ENCODE results near the gene PLSCR2.
A peak's percentile ranks its signal among the peaks of the same experiment; 100 is the strongest.
"Not testable (repeated sequence)": the region's sequence is repeated elsewhere in the genome, so short reads cannot be mapped to it uniquely, and the experiment has no call there.

The PLSCR2 gene

DNA sequence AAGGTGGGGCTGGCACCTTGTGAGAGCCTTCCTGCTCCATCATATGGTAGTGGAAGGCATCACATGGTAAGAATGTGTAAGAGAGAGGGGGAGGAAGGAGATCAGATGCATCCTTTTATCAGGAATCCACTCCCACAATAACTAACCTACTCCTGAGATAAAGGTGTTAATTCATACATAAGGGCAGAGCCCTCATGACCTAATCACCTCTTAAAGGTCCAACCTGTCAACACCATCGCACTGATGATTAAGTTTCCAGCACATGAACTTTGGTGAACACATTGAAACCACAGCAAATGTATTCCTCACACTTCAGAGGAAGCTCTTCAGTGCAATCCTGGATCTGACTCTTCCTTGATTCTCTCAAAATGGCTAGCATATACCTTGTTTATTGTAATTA is 55.4 kb downstream of the PLSCR2 start:
- DNase-seq: no peak

DNA sequence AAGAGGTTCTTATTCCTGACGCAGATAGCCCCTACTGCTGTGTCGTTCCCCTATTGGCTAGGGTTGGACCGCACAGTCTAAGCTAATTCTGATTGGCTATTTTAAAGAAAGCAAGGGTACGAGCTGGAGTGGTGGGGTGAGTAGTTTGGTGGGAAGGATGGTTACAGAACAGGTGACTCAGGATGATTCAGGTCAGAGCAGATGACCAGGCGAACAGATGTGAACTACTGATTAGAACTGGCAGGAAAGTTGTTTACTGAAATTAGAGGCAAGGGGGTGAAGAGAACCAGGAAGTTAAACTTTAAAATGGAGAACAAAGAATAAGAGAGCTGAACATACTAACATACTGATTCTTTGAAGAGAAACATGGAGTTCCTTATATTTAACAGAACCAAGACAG is 56.6 kb downstream of the PLSCR2 start:
- DNase-seq: not testable (repeated sequence)

DNA sequence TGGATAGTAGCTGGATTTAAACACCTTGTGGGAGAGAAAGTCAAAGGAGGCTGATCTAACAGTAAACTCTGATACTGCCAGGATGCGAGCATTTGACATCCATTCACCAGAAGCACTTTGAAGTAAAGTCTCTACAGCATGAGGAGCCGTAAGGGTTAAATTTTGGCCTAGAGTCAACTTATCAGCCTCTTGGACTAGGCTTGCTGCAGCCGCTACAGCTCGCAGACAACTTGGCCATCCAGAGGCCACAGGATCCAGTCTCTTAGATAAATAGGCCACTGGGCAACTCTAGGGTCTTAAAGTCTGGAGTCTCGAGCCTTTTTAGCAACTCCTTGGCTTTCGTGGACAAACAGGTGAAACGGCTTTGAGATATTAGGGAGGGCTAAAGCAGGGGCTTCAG is 61.4 kb downstream of the PLSCR2 start:
- DNase-seq: no peak

DNA sequence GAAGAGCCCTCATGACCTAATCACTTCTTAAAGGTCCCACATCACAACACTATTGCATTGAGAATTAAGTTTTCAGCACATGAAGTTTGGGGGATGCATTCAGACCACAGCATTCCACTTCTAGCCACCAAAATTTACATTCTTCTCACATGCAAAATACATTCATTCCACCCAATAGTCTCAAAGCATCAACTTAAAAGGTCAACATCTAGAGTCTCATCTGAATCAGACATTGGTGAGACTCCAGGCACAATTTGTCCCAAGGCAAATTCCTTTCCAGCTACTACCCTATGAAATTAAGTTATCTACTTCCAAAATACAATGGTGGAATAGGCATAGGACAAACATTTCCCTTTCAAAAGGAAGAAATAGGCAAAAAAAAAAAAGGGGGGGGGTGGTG is 64.9 kb downstream of the PLSCR2 start:
- no peak for DNase-seq

DNA sequence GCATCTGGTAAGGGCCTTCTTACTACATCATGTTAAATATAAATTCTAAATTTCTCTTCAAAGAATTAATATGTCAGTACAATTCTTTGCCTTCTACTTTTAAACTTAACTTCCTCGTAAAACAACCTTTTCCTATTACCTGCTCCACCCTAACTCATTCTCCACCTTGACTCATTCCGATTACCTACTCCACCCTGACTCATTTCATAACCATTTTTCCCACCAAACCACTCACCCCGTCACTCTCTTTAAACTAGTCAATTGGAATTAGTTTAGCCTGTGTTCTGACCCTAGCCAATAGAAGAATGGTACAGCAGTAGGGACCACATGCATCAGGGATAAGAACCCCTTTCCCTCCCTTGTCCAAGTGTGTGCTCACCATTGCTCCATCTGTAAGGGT is 65.6 kb downstream of the PLSCR2 start:
- DNase-seq: no peak

DNA sequence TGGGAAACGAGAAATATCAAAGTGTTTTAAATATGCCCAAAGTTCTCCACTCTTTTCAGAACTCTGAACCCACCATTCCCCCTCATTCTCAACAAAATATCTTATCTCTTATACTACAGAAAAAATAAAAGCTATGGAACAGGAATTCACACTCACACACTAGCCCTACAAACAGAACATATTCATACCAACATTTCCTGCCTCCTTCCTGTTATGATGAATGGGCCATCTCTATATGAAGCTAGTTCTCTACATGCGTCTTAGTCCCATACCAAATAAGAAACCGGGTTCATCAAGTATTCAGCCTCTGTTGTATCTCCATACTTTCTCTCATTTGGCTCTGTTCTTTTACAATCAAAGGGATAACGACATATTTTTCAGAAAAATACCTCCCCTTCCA is 72.6 kb downstream of the PLSCR2 start:
- DNase-seq: peak; percentile 5

DNA sequence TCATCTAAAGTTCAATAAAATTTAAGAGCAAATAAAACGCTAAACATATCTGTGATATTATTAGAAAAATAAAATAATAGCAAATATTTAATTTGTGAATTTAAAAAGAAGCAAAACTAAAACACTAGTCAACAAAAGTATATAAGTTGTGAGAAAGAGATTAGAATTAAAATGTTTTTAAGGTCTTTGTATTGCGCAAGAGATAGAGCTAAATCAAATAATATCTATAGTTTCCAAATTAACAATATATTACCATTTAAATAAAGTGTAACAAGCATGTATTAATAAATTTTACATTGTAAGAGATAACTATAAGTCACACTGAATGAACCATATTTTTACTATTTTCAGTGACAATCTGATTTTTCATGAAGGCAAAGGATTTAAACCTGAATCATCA is 74.2 kb downstream of the PLSCR2 start:
- no peak for DNase-seq

DNA sequence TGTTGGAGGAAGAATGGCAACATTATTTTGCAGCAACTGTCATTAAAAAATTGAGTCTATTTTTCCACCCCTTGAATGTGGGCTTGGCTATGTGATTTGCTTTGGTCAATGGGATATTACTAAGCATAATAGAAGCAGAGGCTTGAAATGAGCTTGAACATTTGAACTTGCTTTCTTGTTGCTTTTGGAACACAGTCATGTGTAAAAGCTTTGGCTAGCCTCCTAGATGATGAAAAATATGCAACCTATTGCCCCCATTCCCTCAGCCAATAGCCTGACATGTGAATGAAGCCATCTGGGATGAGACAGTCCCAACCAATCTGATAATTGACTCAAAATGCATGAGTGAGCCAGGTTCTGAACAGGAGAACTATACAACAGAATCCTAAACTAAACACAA is 78.4 kb downstream of the PLSCR2 start:
- DNase-seq: no peak

DNA sequence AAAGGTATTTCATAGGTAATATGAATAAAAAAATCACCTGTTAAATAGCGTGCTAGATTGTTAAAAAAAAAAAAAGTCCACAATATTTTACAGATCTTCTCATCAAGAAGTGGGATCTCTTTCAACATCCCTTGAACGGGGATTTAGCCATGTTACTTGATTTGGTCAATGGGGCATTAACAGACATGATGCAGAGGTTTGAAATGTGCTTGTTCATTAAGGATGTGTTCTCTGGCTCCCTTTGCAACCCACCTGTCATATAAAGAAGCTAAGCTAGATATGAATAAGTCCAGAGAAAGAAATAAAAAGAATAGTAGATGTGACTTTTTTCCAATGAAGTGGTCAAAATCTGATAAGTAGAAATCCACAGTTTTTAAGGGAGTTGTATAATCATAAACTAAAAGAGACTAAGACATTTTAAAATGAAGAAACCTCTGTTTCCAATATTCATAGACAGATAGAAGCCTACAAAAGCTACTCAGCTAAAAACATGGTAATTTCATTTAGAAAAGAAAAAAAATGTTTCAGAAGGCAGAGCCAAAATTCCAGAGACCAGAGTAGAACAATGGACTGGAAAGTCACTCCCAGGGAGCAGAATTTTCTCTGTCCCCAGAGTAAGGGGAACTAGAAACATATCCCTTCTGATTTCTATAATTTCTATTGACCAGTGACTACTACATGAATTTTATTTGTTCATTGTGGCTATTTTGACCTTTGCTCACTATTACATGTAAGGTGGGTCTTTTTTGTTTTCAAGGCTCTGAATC is 79.2 kb downstream of the PLSCR2 start:
- DNase-seq: no peak

DNA sequence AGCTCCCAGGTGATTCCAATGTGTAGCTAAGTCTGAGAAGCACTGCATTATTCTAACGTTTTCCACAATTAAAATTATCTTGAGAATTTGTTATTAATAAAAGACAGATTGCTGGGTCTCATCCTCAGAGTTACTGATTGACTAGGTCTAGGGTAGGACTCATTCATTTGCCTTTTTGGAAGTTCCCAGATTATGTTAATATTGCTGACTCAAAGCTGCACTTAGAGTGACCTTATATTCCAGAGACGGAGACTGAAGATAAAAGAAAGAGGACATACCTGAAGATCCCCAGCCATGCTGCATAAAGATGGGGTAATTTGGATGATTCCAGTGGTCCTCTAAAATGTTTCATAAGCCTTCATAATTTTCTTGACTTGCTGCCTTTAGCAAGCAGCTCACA is 81.8 kb downstream of the PLSCR2 start:
- DNase-seq: no peak

DNA sequence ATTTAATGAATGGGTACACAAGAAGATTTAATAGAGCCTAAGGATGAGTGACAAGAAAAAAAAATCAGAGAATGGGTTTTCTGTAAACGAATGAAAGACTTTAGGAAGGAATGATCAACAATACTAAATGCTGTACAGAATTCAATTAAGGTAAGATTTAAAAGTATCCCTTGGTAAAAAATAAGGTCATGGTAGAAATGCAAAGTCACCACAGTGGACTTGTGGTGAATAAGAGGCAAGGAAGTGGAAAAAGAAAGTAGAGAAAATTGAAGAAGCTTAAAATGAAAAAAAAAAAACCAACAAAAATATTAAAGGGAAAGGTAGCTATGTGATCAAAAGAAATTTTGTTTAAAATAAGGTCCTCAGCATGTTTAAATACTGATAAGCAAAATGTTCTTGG is 82.4 kb downstream of the PLSCR2 start:
- DNase-seq: no peak

DNA sequence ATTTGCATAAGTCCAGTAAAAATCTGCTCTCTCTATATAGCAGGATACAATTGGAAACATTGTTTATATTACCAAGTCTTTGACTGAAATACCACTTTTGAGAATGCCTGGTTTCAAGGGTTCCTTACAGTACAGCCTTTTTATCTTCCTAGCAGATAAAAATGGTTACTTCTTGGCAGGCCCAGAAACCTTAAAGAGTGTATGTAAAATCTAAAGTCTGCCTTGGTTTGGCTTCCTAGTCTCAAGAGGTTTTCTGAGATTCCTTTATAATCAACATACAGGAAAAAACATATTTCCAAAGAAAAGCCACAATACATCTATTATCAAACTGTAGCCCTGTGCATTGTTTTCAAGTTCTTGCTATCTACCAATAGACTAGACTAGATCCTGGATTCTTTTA is 84.6 kb downstream of the PLSCR2 start:
- DNase-seq: no peak

All from hematopoietic multipotent progenitor cell treated with erythropoietin and hydrocortisone succinate and interleukin-3 and kit ligand, for 4 days (in vitro differentiated cells).